Spinal cord (tissue), 10 donors: ENCODE results near the gene KRTAP9-4. TPM values are rescaled to one million over a fixed set of nuclear protein-coding genes. Genes with fewer than 3 reads are reported as not detected.

Source experiments
- DNase-seq, 6 donors: peaks; one replicate each; pipeline versions ENCODE4 v3.0.0 to v3.0.0-alpha.2; 2013 to 2015; ENCODE audit warnings: low spot score in 6 of 6, low read depth in 4 of 6
- H3K27ac ChIP-seq: one replicate; pipeline ENCODE4 v1.5.1; 2013; ENCODE audit warnings: low read depth, low read length, control low read depth
- H3K27me3 ChIP-seq: one replicate; pipeline ENCODE4 v1.6.1; 2013; ENCODE audit warnings: low read length; ENCODE audit not compliant: control insufficient read depth, insufficient read depth
- H3K36me3 ChIP-seq: one replicate; pipeline ENCODE4 v1.6.1; 2013; ENCODE audit warnings: low read length; ENCODE audit not compliant: control insufficient read depth, insufficient read depth
- H3K4me1 ChIP-seq: one replicate; pipeline ENCODE4 v1.6.1; 2013; ENCODE audit warnings: low read length; ENCODE audit not compliant: control insufficient read depth, insufficient read depth
- H3K4me3 ChIP-seq: one replicate; pipeline ENCODE4 v1.5.1; 2013; ENCODE audit warnings: low read depth, low read length, control low read depth
- H3K9me3 ChIP-seq: one replicate; pipeline ENCODE4 v1.6.1; 2013; ENCODE audit warnings: low read length; ENCODE audit not compliant: control insufficient read depth, insufficient read depth
- WGBS: methylation state at CpG from one replicate; pipeline ENCODE4 v1.1.5; 2013; ENCODE audit warnings: missing lambda C conversion rate; ENCODE audit not compliant: insufficient coverage; 5-methylcytosine and 5-hydroxymethylcytosine counted together
- polyA plus RNA-seq, 2 donors: library from polyadenylated mRNA; unstranded; fragments of 120-200 nt; gene quantifications; one replicate each; pipeline ENCODE4 v1.2.1, GENCODE V29; 2013; ENCODE audit not compliant: insufficient read length in 2 of 2
- small RNA-seq: library from RNA; depleted of rRNA; stranded (forward); fragments of <200 nt; gene quantifications from one replicate; pipeline ENCODE3, GENCODE V24; 2014; ENCODE audit warnings: low replicate concordance
- total RNA-seq, 2 donors: library from RNA; depleted of rRNA in 1 of 2; stranded (reverse); fragments of 120-200 nt in 1 of 2; fragments of >200 nt in 1 of 2; gene quantifications; one replicate each; pipeline versions ENCODE4 v1.2.3 to v1.2.4, GENCODE V29; 2013 to 2014
- donor health status: healthy.

KRTAP9-4 gene
- total and polyA plus RNA-seq, 4 donors: not detected

DNA sequence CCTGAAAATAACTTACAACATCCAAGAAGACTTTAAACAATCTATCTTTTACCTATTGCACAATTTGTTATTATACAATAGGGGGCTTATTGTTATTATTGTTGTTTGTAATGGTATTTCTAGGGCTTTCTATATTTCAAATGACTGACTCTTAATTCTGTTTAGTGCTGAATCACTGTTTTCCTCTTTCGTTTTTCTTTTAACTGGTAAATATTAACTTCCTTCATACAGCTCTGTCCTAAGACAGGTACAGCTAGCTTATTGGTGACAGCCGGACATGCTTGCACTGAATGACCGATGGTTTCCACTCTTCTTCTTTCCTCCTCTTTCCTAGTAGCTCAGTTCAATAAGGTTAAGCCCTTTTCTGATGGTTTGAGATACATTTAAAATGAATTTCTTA is 37.6 kb downstream of the KRTAP9-4 start:
- H3K9me3 ChIP-seq: no peaks in the 10 kb centered on the region
- no peak overlapping the region for H3K27ac ChIP-seq
- WGBS: 100% methylated on average over 1 of the region's 3 CpGs
- H3K4me1 ChIP-seq: no peaks in the 10 kb centered on the region
- H3K4me3 ChIP-seq: no peak overlapping the region
- no peaks in the 10 kb centered on the region for H3K27me3 ChIP-seq
- no peak for DNase-seq
- H3K36me3 ChIP-seq: no peaks in the 10 kb centered on the region

DNA sequence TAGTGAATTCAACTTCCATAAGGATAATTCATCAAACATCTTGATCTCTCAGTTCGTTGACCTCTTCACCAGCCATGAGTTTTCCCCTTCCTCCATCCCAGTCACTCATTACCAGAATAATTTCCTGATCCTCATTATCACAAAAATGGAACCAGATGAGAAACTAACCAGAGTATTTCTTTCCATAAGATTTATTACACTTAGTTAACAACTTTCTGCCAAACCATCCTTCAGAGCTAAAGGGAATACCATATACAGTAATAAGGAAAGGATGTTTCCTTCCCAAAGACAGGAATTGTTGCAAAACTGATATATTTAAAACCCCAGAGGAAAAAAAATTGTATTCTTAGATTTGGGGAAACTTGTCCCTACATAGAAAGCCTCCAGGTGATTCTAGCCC is 44.5 kb downstream of the KRTAP9-4 start:
- Histone ChIP-seq H3K36me3 (no peaks in the 10 kb centered on the region), H3K9me3 (no peaks in the 10 kb centered on the region), H3K27me3 (no peaks in the 10 kb centered on the region), H3K27ac (no peak overlapping the region), H3K4me1 (no peaks in the 10 kb centered on the region), H3K4me3 (no peak overlapping the region)
- no peak for DNase-seq
- WGBS: 75% methylated on average over 1 of the region's 1 CpG

DNA sequence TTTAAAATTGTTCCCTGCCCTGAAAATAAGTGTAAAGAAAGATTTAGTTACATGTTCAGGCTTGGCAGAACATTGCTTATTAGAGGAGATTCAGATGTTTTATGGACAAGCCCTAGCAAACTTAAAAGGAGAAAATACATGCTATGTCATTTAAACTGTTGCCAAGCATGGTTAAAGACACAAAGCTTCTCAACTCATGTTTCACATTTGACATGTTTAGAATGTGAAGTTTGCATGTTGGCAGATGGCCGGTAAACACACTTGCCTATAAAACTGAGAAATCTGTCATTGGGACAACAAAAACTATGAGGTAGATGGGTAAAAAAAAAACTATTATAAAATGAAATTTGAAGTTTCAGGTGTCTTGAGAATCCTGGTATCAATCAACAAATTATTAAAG is 47.4 kb downstream of the KRTAP9-4 start:
- peak in 1 of 6 donors; percentile 78 for DNase-seq
- no CpG with 5 or more reads among the region's 1 CpG for WGBS

GRCh38 chr17:41298458-41299135 is 49.1 kb downstream of the KRTAP9-4 start:
- 78% methylated on average over 12 of the region's 20 CpGs for WGBS
- Histone ChIP-seq H3K27ac (no peak overlapping the region), H3K4me1 (no peaks in the 10 kb centered on the region), H3K36me3 (no peaks in the 10 kb centered on the region), H3K9me3 (peaks cover 1% of the 10 kb centered on the region), H3K4me3 (no peak overlapping the region), H3K27me3 (no peaks in the 10 kb centered on the region)
- no peak for DNase-seq

More for the DNA sequence above, 47.4 kb downstream of the KRTAP9-4 start:
- H3K36me3 ChIP-seq: no peaks in the 10 kb centered on the region
- H3K4me1 ChIP-seq: no peaks in the 10 kb centered on the region
- peaks cover 1% of the 10 kb centered on the region for H3K9me3 ChIP-seq
- no peaks in the 10 kb centered on the region for H3K27me3 ChIP-seq
- H3K4me3 ChIP-seq: no peak overlapping the region
- H3K27ac ChIP-seq: no peak overlapping the region

Small RNAs within 50 kb of the gene (small RNA-seq; reads per million reads assigned to genes)
- not detected for gene KRTAP9-10P

Other genes starting within 250 kb of the KRTAP9-4 start
Only the 30 nearest of the 41 such genes appear.
- not detected for gene KRTAP2-3, start 189.6 kb upstream of the KRTAP9-4 start, total RNA-seq
- not detected for gene KRTAP2-3, start 189.6 kb upstream of the KRTAP9-4 start, polyA plus RNA-seq
- gene KRTAP2-4, start 183.8 kb upstream of the KRTAP9-4 start, total RNA-seq: not detected
- not detected for gene KRTAP2-4, start 183.8 kb upstream of the KRTAP9-4 start, polyA plus RNA-seq
- gene KRTAP4-7, start 165.5 kb upstream of the KRTAP9-4 start, total RNA-seq: not detected
- not detected for gene KRTAP4-7, start 165.5 kb upstream of the KRTAP9-4 start, polyA plus RNA-seq
- gene KRTAP4-8, start 151.5 kb upstream of the KRTAP9-4 start, total RNA-seq: not detected
- not detected for gene KRTAP4-8, start 151.5 kb upstream of the KRTAP9-4 start, polyA plus RNA-seq
- not detected for gene KRTAP4-16, start 147.5 kb upstream of the KRTAP9-4 start, total RNA-seq
- not detected for gene KRTAP4-16, start 147.5 kb upstream of the KRTAP9-4 start, polyA plus RNA-seq
- gene KRTAP4-9, start 144.3 kb upstream of the KRTAP9-4 start, total RNA-seq: not detected
- not detected for gene KRTAP4-9, start 144.3 kb upstream of the KRTAP9-4 start, polyA plus RNA-seq
- not detected for gene KRTAP4-11, start 131.3 kb upstream of the KRTAP9-4 start, total RNA-seq
- not detected for gene KRTAP4-11, start 131.3 kb upstream of the KRTAP9-4 start, polyA plus RNA-seq
- gene KRTAP4-12, start 125.5 kb upstream of the KRTAP9-4 start, total RNA-seq: not detected
- gene KRTAP4-12, start 125.5 kb upstream of the KRTAP9-4 start, polyA plus RNA-seq: not detected
- gene KRTAP4-6, start 109.1 kb upstream of the KRTAP9-4 start, total RNA-seq: not detected
- not detected for gene KRTAP4-6, start 109.1 kb upstream of the KRTAP9-4 start, polyA plus RNA-seq
- gene KRTAP4-5, start 99.9 kb upstream of the KRTAP9-4 start, total RNA-seq: not detected
- gene KRTAP4-5, start 99.9 kb upstream of the KRTAP9-4 start, polyA plus RNA-seq: not detected
- not detected for gene KRTAP4-4, start 88.9 kb upstream of the KRTAP9-4 start, total RNA-seq
- not detected for gene KRTAP4-4, start 88.9 kb upstream of the KRTAP9-4 start, polyA plus RNA-seq
- not detected for gene KRTAP4-3, start 81.5 kb upstream of the KRTAP9-4 start, total RNA-seq
- not detected for gene KRTAP4-3, start 81.5 kb upstream of the KRTAP9-4 start, polyA plus RNA-seq
- gene KRTAP4-2, start 71.5 kb upstream of the KRTAP9-4 start, total RNA-seq: not detected
- gene KRTAP4-2, start 71.5 kb upstream of the KRTAP9-4 start, polyA plus RNA-seq: not detected
- gene KRTAP4-1, start 64.8 kb upstream of the KRTAP9-4 start, total RNA-seq: not detected
- not detected for gene KRTAP4-1, start 64.8 kb upstream of the KRTAP9-4 start, polyA plus RNA-seq
- not detected for gene KRTAP9-1, start 59.8 kb upstream of the KRTAP9-4 start, total RNA-seq
- not detected for gene KRTAP9-1, start 59.8 kb upstream of the KRTAP9-4 start, polyA plus RNA-seq
- gene KRTAP9-2, start 23.0 kb upstream of the KRTAP9-4 start, total RNA-seq: not detected
- not detected for gene KRTAP9-2, start 23.0 kb upstream of the KRTAP9-4 start, polyA plus RNA-seq
- gene KRTAP9-3, start 17.2 kb upstream of the KRTAP9-4 start, total RNA-seq: not detected
- not detected for gene KRTAP9-3, start 17.2 kb upstream of the KRTAP9-4 start, polyA plus RNA-seq
- gene KRTAP9-8, start 11.7 kb upstream of the KRTAP9-4 start, total RNA-seq: not detected
- not detected for gene KRTAP9-8, start 11.7 kb upstream of the KRTAP9-4 start, polyA plus RNA-seq
- not detected for gene KRTAP9-9, start 5.7 kb downstream of the KRTAP9-4 start, total RNA-seq
- gene KRTAP9-9, start 5.7 kb downstream of the KRTAP9-4 start, polyA plus RNA-seq: not detected
- not detected for gene KRTAP9-6, start 15.7 kb downstream of the KRTAP9-4 start, total RNA-seq
- gene KRTAP9-6, start 15.7 kb downstream of the KRTAP9-4 start, polyA plus RNA-seq: under 1 TPM in 1 of 2 donors, not detected in 1; 0.17 TPM
- gene KRTAP9-7, start 26.0 kb downstream of the KRTAP9-4 start, total RNA-seq: not detected
- gene KRTAP9-7, start 26.0 kb downstream of the KRTAP9-4 start, polyA plus RNA-seq: not detected
- not detected for gene KRTAP29-1, start 53.2 kb downstream of the KRTAP9-4 start, total RNA-seq
- not detected for gene KRTAP29-1, start 53.2 kb downstream of the KRTAP9-4 start, polyA plus RNA-seq
- gene KRTAP16-1, start 59.6 kb downstream of the KRTAP9-4 start, total RNA-seq: not detected
- not detected for gene KRTAP16-1, start 59.6 kb downstream of the KRTAP9-4 start, polyA plus RNA-seq
- gene KRTAP17-1, start 66.0 kb downstream of the KRTAP9-4 start, total RNA-seq: not detected
- not detected for gene KRTAP17-1, start 66.0 kb downstream of the KRTAP9-4 start, polyA plus RNA-seq
- not detected for gene KRT33A, start 101.1 kb downstream of the KRTAP9-4 start, total RNA-seq
- gene KRT33A, start 101.1 kb downstream of the KRTAP9-4 start, polyA plus RNA-seq: not detected
- under 1 TPM in 1 of 2 donors, not detected in 1; 0.20 TPM for gene KRT33B, start 120.1 kb downstream of the KRTAP9-4 start, total RNA-seq
- gene KRT33B, start 120.1 kb downstream of the KRTAP9-4 start, polyA plus RNA-seq: under 1 TPM in 1 of 2 donors, not detected in 1; 0.44 TPM
- gene KRT34, start 132.6 kb downstream of the KRTAP9-4 start, total RNA-seq: not detected
- gene KRT34, start 132.6 kb downstream of the KRTAP9-4 start, polyA plus RNA-seq: not detected
- under 1 TPM in 1 of 2 donors, not detected in 1; 0.11 TPM for gene KRT31, start 147.9 kb downstream of the KRTAP9-4 start, total RNA-seq
- under 1 TPM in 1 of 2 donors, not detected in 1; 0.15 TPM for gene KRT31, start 147.9 kb downstream of the KRTAP9-4 start, polyA plus RNA-seq
- not detected for gene KRT37, start 174.9 kb downstream of the KRTAP9-4 start, total RNA-seq
- not detected for gene KRT37, start 174.9 kb downstream of the KRTAP9-4 start, polyA plus RNA-seq
- not detected for gene KRT38, start 191.3 kb downstream of the KRTAP9-4 start, total RNA-seq
- not detected for gene KRT38, start 191.3 kb downstream of the KRTAP9-4 start, polyA plus RNA-seq